Neural progenitor cell (in vitro differentiated cells): ENCODE data around the gene MACROH2A2.

Experiments used
- EZH2phosphoT487 ChIP-seq: fragments of 200-600 bp; sonication (generic); IDR thresholded peaks from 2 replicates; pipeline ENCODE4 v1.6.1; 2017; ENCODE audit warnings: antibody characterized with exemption
- TF ChIP-seq, protein P1 (sequence below): fragments of 200-600 bp; sonication (generic); IDR thresholded peaks from 2 replicates; pipeline ENCODE4 v1.5.1; 2017; ENCODE audit warnings: antibody characterized with exemption, mild to moderate bottlenecking

DNA sequence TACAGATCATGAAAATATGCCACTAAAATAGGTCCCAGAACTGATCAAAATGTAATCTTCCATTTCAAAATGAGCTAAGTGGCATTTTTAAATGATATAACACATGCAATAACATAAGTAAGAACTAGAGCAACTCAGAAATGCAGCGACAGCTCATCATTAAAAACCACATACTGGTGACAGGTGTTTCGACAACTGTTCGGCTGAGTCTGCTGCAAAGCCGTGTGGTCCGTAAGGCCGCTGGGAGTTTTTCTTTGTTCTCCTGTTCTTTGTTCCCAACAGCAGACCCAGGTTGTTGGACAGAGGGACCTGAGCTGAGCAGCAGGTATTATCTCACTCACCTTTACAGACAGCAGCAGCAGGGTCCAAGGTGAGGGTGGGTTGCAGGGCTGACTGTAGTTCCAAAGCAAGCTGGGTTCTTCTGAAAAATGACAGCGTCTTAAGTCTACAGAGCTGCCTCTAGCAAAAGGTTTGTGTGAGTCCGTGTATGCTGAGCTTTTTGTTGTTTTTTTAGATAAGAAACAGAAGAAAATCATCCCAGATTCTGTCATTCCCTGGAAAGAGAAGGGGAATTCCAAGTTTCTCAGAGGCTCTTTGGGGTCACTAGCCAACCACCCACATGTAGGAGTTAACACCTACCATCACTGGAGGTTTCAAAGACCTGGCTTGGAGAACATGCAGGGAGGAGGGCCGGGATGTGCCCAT, 45.4 kb upstream of the MACROH2A2 start:
- TF ChIP-seq EZH2phosphoT487: no peak
- TF ChIP-seq, protein P1, sequence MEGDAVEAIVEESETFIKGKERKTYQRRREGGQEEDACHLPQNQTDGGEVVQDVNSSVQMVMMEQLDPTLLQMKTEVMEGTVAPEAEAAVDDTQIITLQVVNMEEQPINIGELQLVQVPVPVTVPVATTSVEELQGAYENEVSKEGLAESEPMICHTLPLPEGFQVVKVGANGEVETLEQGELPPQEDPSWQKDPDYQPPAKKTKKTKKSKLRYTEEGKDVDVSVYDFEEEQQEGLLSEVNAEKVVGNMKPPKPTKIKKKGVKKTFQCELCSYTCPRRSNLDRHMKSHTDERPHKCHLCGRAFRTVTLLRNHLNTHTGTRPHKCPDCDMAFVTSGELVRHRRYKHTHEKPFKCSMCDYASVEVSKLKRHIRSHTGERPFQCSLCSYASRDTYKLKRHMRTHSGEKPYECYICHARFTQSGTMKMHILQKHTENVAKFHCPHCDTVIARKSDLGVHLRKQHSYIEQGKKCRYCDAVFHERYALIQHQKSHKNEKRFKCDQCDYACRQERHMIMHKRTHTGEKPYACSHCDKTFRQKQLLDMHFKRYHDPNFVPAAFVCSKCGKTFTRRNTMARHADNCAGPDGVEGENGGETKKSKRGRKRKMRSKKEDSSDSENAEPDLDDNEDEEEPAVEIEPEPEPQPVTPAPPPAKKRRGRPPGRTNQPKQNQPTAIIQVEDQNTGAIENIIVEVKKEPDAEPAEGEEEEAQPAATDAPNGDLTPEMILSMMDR: no peak
